GM19467 (cell line): ENCODE measurements around the gene PTN.
"Not testable (repeated sequence)": the region's sequence is repeated elsewhere in the genome, so short reads cannot be mapped to it uniquely, and the experiment has no call there.

Source experiments
- ATAC-seq: cut with Tn5 transposase; IDR thresholded peaks from one replicate; pipeline ENCODE4 v1.9.1; 2021; ENCODE audit warnings: mild to moderate bottlenecking, moderate library complexity; ENCODE audit not compliant: unreplicated experiment

The PTN gene

DNA sequence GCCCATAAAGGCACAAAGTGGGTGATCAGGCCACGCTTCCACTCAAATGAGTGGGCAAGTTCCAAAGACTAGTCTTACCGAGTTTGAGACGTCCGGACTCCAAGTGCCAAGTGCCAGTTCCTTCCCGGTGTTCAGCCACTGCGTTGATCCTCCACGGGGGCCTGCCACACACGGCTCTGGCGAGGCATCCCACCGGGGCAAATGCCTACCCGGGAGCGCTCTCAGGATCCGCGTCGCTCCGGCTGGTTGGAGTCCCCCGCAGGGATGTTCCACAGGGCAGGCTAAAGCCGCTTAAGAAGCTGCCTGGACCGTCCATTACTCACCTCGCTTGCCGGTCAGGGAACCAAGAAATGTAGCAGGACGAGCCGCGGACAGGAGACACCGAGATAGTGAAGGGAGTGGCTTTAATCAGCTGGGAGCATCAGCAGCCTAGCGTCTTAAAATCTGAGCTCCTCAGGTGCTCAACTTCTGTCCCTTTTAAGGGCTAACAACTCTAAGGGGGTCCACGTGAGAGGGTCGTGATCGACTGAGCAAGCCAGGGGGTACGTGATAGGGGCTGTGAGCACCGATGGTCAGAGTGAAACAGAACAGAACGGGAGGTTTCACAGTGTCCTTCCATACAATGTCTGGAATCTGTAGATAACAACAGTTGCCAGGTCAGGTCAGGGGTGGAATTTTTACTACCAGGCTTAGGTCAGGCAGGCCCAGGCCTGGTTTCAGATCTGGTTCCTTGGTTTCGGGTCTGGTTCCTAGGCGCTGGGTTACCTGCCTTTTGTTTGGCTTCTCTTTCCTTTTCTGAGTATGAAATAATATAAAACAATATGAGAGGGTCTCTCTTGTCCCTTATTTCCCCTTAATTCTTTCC, 75.3 kb downstream of the PTN start:
- ATAC-seq: not testable (repeated sequence)

- no peak for ATAC-seq
Measured at GRCh38 chr7:137266764-137267163, 76.8 kb downstream of the PTN start.

GRCh38 chr7:137265480-137265879, 78.1 kb downstream of the PTN start:
- not testable (repeated sequence) for ATAC-seq

DNA sequence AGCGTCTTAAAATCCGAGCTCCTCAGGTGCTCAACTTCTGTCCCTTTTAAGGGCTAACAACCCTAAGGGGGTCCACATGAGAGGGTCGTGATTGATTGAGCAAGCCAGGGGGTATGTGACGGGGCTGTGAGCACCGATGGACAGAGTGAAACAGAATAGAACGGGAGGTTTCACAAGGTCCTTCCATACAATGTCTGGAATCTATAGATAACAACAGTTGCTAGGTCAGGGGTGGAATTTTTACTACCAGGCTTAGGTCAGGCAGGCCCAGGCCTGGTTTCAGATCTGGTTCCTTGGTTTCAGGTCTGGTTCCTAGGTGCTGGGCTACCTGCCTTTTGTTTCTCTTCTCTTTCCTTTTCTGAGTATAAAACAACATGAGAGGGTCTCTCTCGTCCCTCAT, 80.9 kb downstream of the PTN start:
- no peak for ATAC-seq

GRCh38 chr7:137258552-137258951, 85.0 kb downstream of the PTN start:
- no peak for ATAC-seq

- ATAC-seq: no peak
Measured at GRCh38 chr7:137254766-137255165, 88.8 kb downstream of the PTN start.

DNA sequence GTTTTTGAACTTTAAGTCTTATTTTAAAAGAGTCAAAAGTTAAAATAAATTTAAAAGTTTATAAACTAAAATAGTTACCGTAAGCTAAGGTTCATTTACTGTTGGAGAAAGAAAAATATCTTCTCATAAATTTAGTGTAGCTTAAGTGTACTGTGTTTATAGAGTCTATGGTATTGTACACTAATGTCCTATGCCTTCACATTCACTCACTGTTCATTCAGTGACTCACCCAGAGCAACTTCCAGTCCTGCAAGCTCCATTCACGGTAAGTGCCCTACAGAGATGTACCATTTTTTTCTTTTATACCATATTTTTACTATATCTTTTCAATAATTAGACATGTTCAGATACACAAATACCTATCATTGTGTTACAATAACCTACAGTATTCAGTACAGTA, 97.6 kb downstream of the PTN start:
- no peak for ATAC-seq

GRCh38 chr7:137245186-137245585, 98.3 kb downstream of the PTN start:
- no peak for ATAC-seq

GRCh38 chr7:137243741-137244140, 99.8 kb downstream of the PTN start:
- ATAC-seq: no peak

- no peak for ATAC-seq
Measured at GRCh38 chr7:137242616-137243015, 100.9 kb downstream of the PTN start.

DNA sequence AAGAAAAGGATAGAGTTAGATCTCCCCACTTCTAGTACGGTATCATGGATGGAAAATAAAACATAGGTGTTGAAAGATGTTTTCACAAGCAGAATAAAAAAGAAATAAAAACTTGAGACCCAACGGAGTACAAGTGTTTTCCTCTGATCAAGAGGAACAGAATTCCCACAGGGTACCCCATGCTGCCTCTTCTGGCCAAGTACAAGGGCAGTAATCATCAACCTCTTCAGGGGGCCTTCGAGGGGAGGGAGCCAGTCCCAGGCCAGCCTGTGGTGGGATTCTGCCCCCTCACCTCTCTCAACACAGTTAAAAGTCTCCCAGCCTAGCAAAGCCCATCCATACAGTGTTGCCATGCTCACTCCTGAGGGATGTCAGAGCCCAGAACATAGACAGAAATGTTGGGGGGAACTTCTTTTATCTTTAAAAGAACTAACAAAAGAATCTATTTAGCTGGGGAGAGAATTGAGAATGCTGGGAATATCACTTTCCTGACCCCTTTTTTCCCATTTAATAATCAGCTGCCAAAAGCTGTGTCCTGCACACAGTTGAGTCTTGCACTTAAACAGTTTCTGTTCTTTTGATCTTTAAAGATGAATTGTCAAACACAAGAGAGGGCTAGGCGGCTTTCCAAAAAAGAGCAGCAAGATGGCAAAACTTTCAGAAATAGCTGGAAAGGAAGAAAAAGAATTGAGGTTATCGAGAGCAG, 101.7 kb downstream of the PTN start:
- ATAC-seq: no peak

DNA sequence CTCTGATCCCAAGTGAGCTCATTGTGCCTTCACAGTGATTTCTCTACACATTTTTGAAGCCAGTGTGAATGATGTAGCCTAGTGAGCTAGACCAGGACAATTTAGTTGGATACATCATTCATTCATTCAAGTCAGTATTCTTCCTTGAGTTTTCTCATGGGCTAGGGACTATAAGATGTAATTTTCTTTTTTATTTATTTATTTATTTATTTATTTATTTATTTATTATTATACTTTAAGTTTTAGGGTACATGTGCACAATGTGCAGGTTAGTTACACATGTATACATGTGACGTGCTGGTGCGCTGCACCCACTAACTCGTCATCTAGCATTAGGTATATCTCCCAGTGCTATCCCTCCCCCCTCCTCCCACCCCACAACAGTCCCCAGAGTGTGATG, 104.3 kb downstream of the PTN start:
- not testable (repeated sequence) for ATAC-seq

DNA sequence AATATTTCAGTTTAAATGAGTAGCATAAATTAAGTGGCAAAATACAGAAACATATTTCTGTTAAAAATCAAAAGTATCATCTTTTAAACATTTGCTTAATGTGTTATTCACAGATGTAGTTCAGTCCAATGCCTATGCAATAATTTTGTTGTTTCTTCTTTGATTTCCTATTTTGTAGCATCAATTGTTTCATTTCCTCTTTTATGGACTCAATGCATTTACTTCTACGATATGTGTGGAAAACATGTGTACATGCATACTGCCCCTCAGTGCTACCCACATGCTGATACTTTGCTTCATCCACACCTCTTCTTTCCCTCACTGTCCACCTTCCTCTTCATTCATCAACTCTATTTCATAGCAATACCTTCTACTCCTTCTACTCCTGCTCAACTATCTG, 108.1 kb downstream of the PTN start:
- ATAC-seq: no peak

- ATAC-seq: no peak
Measured at GRCh38 chr7:137231167-137231566, 112.4 kb downstream of the PTN start.

DNA sequence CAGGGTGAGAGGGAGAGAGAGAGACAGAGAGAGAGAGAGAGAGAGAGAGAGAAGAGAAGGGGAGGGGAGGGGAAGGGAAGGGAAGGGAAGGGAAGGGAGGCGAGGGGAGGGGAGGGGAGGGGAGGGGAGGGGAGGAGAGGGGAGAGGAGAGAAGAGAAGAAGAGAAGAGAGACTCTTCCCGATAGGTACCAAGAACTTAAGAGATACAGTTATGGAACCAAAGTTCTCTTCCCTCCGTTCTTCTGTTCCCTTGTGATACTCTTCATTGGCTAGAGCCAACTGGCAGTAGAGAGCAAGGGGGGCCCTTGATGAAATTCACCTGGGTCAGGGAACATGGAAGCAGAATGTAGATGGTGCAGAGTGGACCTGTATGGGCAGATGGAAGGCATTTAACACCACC, 122.1 kb downstream of the PTN start:
- ATAC-seq: no peak

DNA sequence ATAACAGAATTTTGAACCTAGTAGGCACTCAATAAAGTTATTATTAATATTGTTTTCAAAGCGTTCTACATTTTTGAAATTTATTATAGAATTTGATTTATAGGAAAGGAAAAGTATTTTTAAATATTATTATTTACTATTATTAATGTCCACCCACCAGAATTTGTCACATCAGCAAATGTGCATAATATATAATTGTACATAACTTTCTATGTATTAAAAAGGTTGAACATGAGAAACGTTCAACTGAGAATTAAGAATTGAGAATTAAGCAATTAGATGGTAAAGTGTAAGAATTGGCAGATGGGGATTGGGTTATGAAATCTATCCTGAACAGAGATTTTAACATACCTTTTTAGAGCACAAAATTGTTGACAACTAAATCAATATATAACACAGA, 129.8 kb downstream of the PTN start:
- no peak for ATAC-seq

DNA sequence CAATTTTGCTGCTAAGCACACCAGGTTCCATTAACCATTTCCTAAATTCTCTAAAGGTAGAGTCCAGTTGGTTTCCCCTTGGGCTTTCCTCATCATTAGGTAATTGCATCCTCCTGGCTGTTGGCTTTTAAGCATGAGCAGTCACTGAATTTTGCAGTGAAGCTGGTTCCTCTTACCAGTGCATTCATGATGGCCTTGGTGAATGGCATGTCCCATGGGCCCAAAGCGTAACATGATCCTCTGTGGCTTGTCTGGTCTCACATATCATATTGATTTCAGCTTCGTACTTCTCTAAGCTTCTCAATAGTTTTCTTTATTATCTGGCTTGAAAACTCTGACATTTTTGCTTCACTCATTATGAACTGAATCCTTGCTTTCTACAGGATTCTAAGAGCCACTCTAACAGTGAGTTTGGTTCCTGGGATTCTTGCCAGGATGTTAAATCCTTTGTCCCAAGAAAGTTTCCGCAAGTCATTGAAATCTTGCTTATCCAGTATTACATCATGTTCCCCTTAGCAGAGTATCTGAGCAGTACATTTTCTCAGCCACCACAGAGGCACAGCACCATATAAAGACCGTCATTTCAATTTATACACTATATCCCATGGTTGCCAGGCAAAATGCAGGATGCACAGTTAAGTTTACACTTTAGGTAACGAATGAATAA, 134.2 kb downstream of the PTN start:
- ATAC-seq: no peak

DNA sequence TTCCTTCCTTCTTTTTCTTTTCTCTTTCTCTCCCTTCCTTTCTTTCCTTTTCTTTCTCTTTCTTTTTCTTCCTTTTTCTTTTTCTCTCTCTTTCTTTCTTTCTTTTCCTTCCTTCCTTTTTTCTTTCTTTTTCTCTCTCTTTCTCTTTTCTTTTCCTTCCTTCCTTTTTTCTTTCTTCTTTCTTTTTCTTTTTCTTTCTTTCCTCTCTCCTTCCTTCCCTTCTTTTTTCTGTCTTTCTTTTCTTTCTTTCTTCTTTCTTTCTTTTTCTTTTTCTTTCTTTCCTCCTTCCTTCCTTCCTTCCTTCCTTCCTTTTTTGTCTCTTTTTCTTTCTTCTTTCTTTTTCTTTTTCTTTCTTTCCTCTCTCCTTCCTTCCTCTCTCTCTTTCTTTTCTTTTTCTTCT, 136.8 kb downstream of the PTN start:
- ATAC-seq: no peak

GRCh38 chr7:137204246-137204645, 139.3 kb downstream of the PTN start:
- ATAC-seq: no peak

DNA sequence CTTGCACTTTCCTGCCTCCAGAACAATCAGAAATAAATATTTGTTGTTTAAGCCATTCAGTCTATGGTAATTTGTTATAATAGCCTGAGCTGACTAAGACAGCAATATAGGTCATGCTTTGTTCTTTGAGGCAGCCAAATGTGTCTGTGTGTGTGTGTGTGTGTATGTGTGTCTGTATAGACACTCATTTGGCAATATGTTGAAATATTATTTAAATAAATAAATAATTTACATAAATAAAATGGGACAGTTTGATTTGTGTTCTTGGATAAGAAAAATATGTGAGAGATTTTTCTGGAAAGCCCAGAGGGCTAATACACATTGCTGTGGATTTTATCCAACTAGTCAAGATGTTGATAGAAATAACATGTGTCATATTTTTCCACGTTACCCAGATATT, 140.2 kb downstream of the PTN start:
- no peak for ATAC-seq

DNA sequence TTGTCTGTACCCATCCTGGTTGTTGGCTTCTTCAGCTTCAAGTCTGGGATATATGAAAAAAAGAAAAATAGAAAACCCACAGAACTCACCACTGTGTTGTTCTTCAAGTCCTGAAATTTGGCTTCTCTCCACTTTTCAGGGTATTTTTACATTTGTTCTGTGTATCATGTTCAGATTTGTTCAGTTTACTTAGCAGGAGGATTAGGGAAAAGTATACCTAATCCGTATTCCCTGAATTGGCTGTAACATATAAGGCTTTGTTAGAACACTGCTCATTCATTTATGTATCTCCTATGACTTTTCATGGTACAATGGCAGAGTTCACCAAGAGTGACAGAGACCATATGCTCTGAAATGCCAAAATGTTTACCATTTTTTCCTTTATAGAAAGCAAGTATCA, 146.9 kb downstream of the PTN start:
- no peak for ATAC-seq

DNA sequence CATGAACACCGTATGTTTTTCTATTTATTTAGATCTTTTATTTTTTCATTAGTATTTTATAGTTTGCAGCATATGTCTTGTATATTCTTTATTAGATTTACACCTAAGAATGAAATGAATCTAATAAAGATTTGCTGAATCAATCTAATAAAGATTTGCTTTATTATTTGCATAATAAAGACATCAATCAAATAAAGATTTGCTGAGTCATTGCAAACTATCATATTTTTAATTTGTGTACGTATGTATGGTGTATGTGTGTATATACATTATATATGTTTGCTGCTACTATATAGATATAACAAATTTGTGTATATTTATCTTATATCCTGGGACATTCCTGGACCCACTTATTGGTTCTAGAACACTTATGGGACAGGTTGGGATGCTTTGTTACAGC, 147.5 kb downstream of the PTN start:
- no peak for ATAC-seq
